Mesenchymal stem cell (in vitro differentiated cells and primary cell): ENCODE measurements around the gene SLC6A12.

Experiments used
- DNase-seq: peaks from one replicate; pipeline ENCODE4 v3.0.0-alpha.2; 2013
- H2AFZ ChIP-seq: one replicate; pipeline ENCODE4 v1.6.1; 2013; ENCODE audit warnings: low read depth, mild to moderate bottlenecking, control low read depth, inconsistent platforms, low read length, moderate library complexity
- H2AK5ac ChIP-seq: 2 replicates; pipeline ENCODE4 v1.6.1; 2013; ENCODE audit warnings: low read length, moderate library complexity, mild to moderate bottlenecking, inconsistent platforms; ENCODE audit not compliant: severe bottlenecking
- H2BK120ac ChIP-seq: one replicate; pipeline ENCODE4 v1.6.1; 2013; ENCODE audit warnings: low read depth, mild to moderate bottlenecking, inconsistent platforms, low read length, moderate library complexity
- H2BK12ac ChIP-seq, 2 experiments: one replicate each; pipeline ENCODE4 v1.6.1; 2013; ENCODE audit warnings: inconsistent platforms in 2 of 2, low read length in 2 of 2, mild to moderate bottlenecking in 2 of 2, moderate library complexity in 2 of 2, control low read depth in 1 of 2
- H2BK15ac ChIP-seq: one replicate; pipeline ENCODE4 v1.6.1; 2013; ENCODE audit warnings: mild to moderate bottlenecking, low read depth, inconsistent platforms; ENCODE audit not compliant: poor library complexity, severe bottlenecking
- H2BK5ac ChIP-seq: 2 replicates; pipeline ENCODE4 v1.6.1; 2013; ENCODE audit warnings: low read depth, mild to moderate bottlenecking, low read length, control low read depth, inconsistent platforms; ENCODE audit not compliant: poor library complexity, severe bottlenecking
- H3K14ac ChIP-seq, 2 experiments: one replicate each; pipeline ENCODE4 v1.6.1; 2013; ENCODE audit warnings: inconsistent platforms in 2 of 2, low read length in 2 of 2, control low read depth in 1 of 2, mild to moderate bottlenecking in 1 of 2, moderate library complexity in 1 of 2
- H3K18ac ChIP-seq, 2 experiments: one replicate each; pipeline ENCODE4 v1.6.1; 2013; ENCODE audit warnings: inconsistent platforms in 2 of 2, low read length in 2 of 2, control low read depth in 1 of 2, low read depth in 1 of 2, mild to moderate bottlenecking in 1 of 2
- H3K23ac ChIP-seq, 2 experiments: one replicate each; pipeline ENCODE4 v1.6.1; 2013; ENCODE audit warnings: inconsistent platforms in 2 of 2, low read length in 2 of 2, mild to moderate bottlenecking in 2 of 2, moderate library complexity in 2 of 2, control low read depth in 1 of 2
- H3K27ac ChIP-seq: 2 replicates; pipeline ENCODE4 v1.5.1; 2013; ENCODE audit warnings: mild to moderate bottlenecking, moderate library complexity, low read length, control low read depth, inconsistent platforms; ENCODE audit not compliant: poor library complexity, severe bottlenecking
- H3K27me3 ChIP-seq, 2 experiments: 2 replicates each; pipeline versions ENCODE4 v1.6.1 to v1.7.0; 2013; ENCODE audit warnings: low read length in 2 of 2, mild to moderate bottlenecking in 2 of 2, moderate library complexity in 2 of 2, control low read depth in 1 of 2, inconsistent platforms in 1 of 2; ENCODE audit not compliant: control insufficient read depth in 1 of 2, insufficient read depth in 1 of 2
- H3K36me3 ChIP-seq, 2 experiments: 2 replicates each; pipeline versions ENCODE4 v1.6.1 to v1.7.0; 2013; ENCODE audit warnings: low read length in 2 of 2, control low read depth in 1 of 2, inconsistent platforms in 1 of 2, low read depth in 1 of 2, mild to moderate bottlenecking in 1 of 2; ENCODE audit not compliant: insufficient read depth in 2 of 2, control insufficient read depth in 1 of 2
- H3K4ac ChIP-seq, 2 experiments: one replicate each; pipeline ENCODE4 v1.6.1; 2013; ENCODE audit warnings: inconsistent platforms in 2 of 2, low read length in 2 of 2, mild to moderate bottlenecking in 2 of 2, moderate library complexity in 2 of 2, control low read depth in 1 of 2, low read depth in 1 of 2
- H3K4me1 ChIP-seq: 2 replicates; pipeline ENCODE4 v1.6.1; 2013; ENCODE audit warnings: low read depth, low read length, control low read depth; ENCODE audit not compliant: control insufficient read depth, insufficient read depth
- H3K4me2 ChIP-seq: 2 replicates; pipeline ENCODE4 v1.6.1; 2013; ENCODE audit warnings: low read length, mild to moderate bottlenecking, inconsistent platforms; ENCODE audit not compliant: poor library complexity, severe bottlenecking
- H3K4me3 ChIP-seq, 2 experiments: 2 replicates each; pipeline versions ENCODE4 v1.5.1 to v1.7.0; 2013; ENCODE audit warnings: low read length in 2 of 2, mild to moderate bottlenecking in 2 of 2, control low read depth in 1 of 2, low read depth in 1 of 2; ENCODE audit not compliant: insufficient read depth in 1 of 2
- H3K79me1 ChIP-seq: replicated peaks from 2 replicates; pipeline ENCODE4 v1.6.1; 2013; ENCODE audit warnings: mild to moderate bottlenecking, control low read depth, low read length, inconsistent platforms; ENCODE audit not compliant: poor library complexity, severe bottlenecking
- H3K9ac ChIP-seq: 2 replicates; pipeline ENCODE4 v1.7.0; 2013; ENCODE audit warnings: mild to moderate bottlenecking, low read length, moderate library complexity
- H3K9me3 ChIP-seq: 2 replicates; pipeline ENCODE4 v1.7.0; 2013; ENCODE audit warnings: mild to moderate bottlenecking, low read length; ENCODE audit not compliant: control insufficient read depth
- H4K8ac ChIP-seq: one replicate; pipeline ENCODE4 v1.6.1; 2013; ENCODE audit warnings: inconsistent platforms, mild to moderate bottlenecking, low read length, moderate library complexity
- H4K91ac ChIP-seq: one replicate; pipeline ENCODE4 v1.6.1; 2013; ENCODE audit warnings: mild to moderate bottlenecking, low read length, inconsistent platforms
- WGBS: methylation state at CpG from one replicate; pipeline ENCODE4 v1.1.7; 2013; ENCODE audit warnings: mixed read lengths; 5-methylcytosine and 5-hydroxymethylcytosine counted together

Gene SLC6A12

GRCh38 chr12:181921-182320 is 32.0 kb downstream of the SLC6A12 start:
- Histone ChIP-seq H3K14ac (peak overlapping the region in 1 of 2 experiments; percentile 80), H3K4me2 (no peak overlapping the region), H3K4me3 (no peak overlapping the region), H3K23ac (no peak overlapping the region), H2BK5ac (no peak overlapping the region), H2BK12ac (peak overlapping the region; percentile 17 to 81), H3K9me3 (no peaks in the 10 kb centered on the region), H3K18ac (peak overlapping the region; percentile 61 to 80), H3K4ac (no peak overlapping the region), H2AFZ (peak overlapping the region; percentile 29), H2BK15ac (peak overlapping the region; percentile 55), H3K27me3 (peaks cover 0 to 14% of the 10 kb centered on the region in 2 experiments), H3K27ac (no peak overlapping the region), H2AK5ac (peak overlapping the region; percentile 51), H3K36me3 (no peaks in the 10 kb centered on the region), H2BK120ac (peak overlapping the region; percentile 2), H3K9ac (no peak overlapping the region), H4K8ac (peak overlapping the region; percentile 70), H4K91ac (peak overlapping the region; percentile 94), H3K4me1 (peaks cover 54% of the 10 kb centered on the region), H3K79me1 (no peaks in the 10 kb centered on the region)
- DNase-seq, result no peak
- 86% methylated on average over 17 of the region's 17 CpGs for WGBS

DNA sequence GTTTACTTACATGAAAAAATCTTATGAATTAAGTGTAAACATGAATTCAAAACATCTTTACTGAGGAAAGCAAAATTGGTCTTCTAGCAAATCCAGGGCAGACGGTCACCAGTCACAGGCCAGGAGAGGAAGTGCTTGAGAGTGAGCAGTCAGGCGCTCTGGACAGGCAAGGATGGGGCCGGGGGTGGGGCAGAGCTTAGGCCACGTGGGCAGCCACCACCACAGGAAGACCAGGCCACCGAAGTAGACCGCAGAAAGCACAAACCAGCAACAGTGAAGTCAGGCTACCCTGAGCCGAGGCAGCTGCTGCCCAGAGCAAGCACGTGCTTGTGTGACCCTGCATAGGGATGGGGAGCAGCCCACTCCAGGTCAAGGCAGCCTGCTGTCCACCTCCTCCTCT is 33.5 kb downstream of the SLC6A12 start:
- Histone ChIP-seq H3K4me1 (peaks cover 61% of the 10 kb centered on the region), H2BK15ac (no peak overlapping the region), H3K4me2 (no peak overlapping the region), H3K27me3 (peaks cover 0 to under 1% of the 10 kb centered on the region in 2 experiments), H3K4ac (peak overlapping the region in 1 of 2 experiments; percentile 32), H2BK120ac (no peak overlapping the region), H3K79me1 (no peaks in the 10 kb centered on the region), H3K9ac (no peak overlapping the region), H3K18ac (peak overlapping the region in 1 of 2 experiments; percentile 78), H3K27ac (no peak overlapping the region), H4K8ac (peak overlapping the region; percentile 21), H2AK5ac (peak overlapping the region; percentile 61), H2AFZ (peak overlapping the region; percentile 36), H4K91ac (no peak overlapping the region), H2BK5ac (no peak overlapping the region), H3K4me3 (no peak overlapping the region), H2BK12ac (peak overlapping the region in 1 of 2 experiments; percentile 76), H3K9me3 (no peaks in the 10 kb centered on the region), H3K36me3 (peaks cover 0 to 3% of the 10 kb centered on the region in 2 experiments), H3K23ac (no peak overlapping the region), H3K14ac (peak overlapping the region in 1 of 2 experiments; percentile 85)
- 42% methylated on average over 7 of the region's 8 CpGs for WGBS
- peak; percentile 81 for DNase-seq

DNA sequence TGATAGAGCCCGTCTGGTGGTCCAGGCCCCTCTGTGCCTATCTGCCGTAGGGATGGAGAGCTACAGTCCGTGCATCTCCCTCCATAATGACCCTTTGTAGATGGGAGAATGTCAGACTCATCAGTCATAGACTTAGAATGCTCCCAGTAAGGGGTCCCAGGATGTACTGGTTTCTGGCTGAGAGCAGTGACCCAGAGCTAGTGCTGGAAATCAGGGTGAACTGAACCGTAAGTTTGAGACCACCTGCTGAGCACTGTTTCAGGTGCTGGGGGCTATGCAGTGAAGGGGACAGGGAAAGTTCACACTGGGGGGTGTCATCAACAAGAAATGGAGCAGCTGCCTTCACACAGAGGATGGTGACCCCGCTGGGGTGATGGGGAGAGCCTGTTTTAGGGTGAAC is 34.1 kb downstream of the SLC6A12 start:
- Histone ChIP-seq H2BK5ac (no peak overlapping the region), H2BK12ac (peak overlapping the region; percentile 34 to 79), H3K23ac (no peak overlapping the region), H4K91ac (peak overlapping the region; percentile 81), H2BK120ac (peak overlapping the region; percentile 51), H3K27ac (no peak overlapping the region), H3K79me1 (no peaks in the 10 kb centered on the region), H3K4me3 (no peak overlapping the region), H2AFZ (no peak overlapping the region), H3K9ac (no peak overlapping the region), H3K18ac (peak overlapping the region; percentile 72), H3K14ac (peak overlapping the region in 1 of 2 experiments; percentile 7), H2BK15ac (peak overlapping the region; percentile 95), H3K9me3 (no peaks in the 10 kb centered on the region), H4K8ac (peak overlapping the region; percentile 65), H2AK5ac (peak overlapping the region; percentile 29), H3K4me2 (no peak overlapping the region), H3K27me3 (no peaks in the 10 kb centered on the region), H3K36me3 (peaks cover 0 to 3% of the 10 kb centered on the region in 2 experiments), H3K4ac (peak overlapping the region; percentile 28 to 87), H3K4me1 (peaks cover 67% of the 10 kb centered on the region)
- 93% methylated on average over 5 of the region's 5 CpGs for WGBS
- no peak for DNase-seq

- Histone ChIP-seq H2BK120ac (no peak overlapping the region), H3K36me3 (peaks cover 0 to 3% of the 10 kb centered on the region in 2 experiments), H3K9ac (no peak overlapping the region), H2BK15ac (peak overlapping the region; percentile 95), H3K4me1 (peaks cover 72% of the 10 kb centered on the region), H3K14ac (peak overlapping the region in 1 of 2 experiments; percentile 7), H3K79me1 (peaks cover under 1% of the 10 kb centered on the region), H3K4me3 (no peak overlapping the region), H3K4ac (peak overlapping the region in 1 of 2 experiments; percentile 87), H2BK12ac (peak overlapping the region; percentile 34 to 79), H3K9me3 (no peaks in the 10 kb centered on the region), H3K18ac (peak overlapping the region in 1 of 2 experiments; percentile 72), H2AK5ac (peak overlapping the region; percentile 78), H3K23ac (no peak overlapping the region), H2BK5ac (no peak overlapping the region), H3K4me2 (no peak overlapping the region), H4K8ac (no peak overlapping the region), H3K27ac (no peak overlapping the region), H3K27me3 (peaks cover 0 to 2% of the 10 kb centered on the region in 2 experiments), H2AFZ (no peak overlapping the region), H4K91ac (no peak overlapping the region)
- DNase-seq, result peak; percentile 24
- WGBS, result 72% methylated on average over 11 of the region's 11 CpGs
These were observed 34.6 kb downstream of the SLC6A12 start for GRCh38 chr12:179131-179884.
